B cell (primary cell): ENCODE results near the gene CORO2A.

Experiments
- CTCF ChIP-seq: fragments of 200-600 bp; IDR thresholded peaks from one replicate; pipeline ENCODE4 v1.8.0; 2022; ENCODE audit warnings: antibody characterized with exemption, mild to moderate bottlenecking
- EZH2 ChIP-seq: IDR thresholded peaks from 2 replicates; pipeline ENCODE4 v1.6.1; 2012; ENCODE audit warnings: borderline replicate concordance, low read depth, mild to moderate bottlenecking, moderate library complexity, low read length; ENCODE audit not compliant: insufficient read depth, poor library complexity, severe bottlenecking

GRCh38 chr9:98107926-98108325, 84.5 kb downstream of the CORO2A start:
- TF ChIP-seq CTCF, result no peak
- no peak for TF ChIP-seq EZH2
